IMR-90 (cell line): ENCODE data around the gene CACNA1D. TPM values are rescaled to one million over a fixed set of nuclear protein-coding genes. Genes with fewer than 3 reads are reported as not detected.

Experiments
- ATAC-seq: fragments of 200-7000 bp; cut with Tn5 transposase; 2 replicates; pipeline ENCODE4 v1.9.1; 2020; ENCODE audit warnings: low read depth, mild to moderate bottlenecking, moderate library complexity
- BruUV-seq: library from RNA; stranded (reverse); fragments of 400-500 nt; replicated peaks from 2 replicates; lab custom pipeline; 2021; lab: Mats Ljungman, UMichigan
- CTCF ChIA-PET: fragments of 300-600 bp; formaldehyde crosslinking; extraction: SDS; loops from one replicate; lab custom pipeline; 2021; ENCODE audit warnings: antibody characterized with exemption; lab: Yijun Ruan, JAX
- POLR2A ChIA-PET: fragments of 300-600 bp; sonication (Branson Sonifier 250); formaldehyde crosslinking; loops from one replicate; lab custom pipeline; 2022; ENCODE audit warnings: antibody characterized with exemption; ENCODE audit not compliant: unreplicated experiment; lab: Charles Lee
- DNase-seq: peaks from one replicate; pipeline ENCODE4 v3.0.0; 2013
- H2AFZ ChIP-seq: replicated peaks from 2 replicates; pipeline ENCODE3; 2013; ENCODE audit warnings: low read length, mild to moderate bottlenecking; ENCODE audit not compliant: poor library complexity
- H2AK5ac ChIP-seq: 2 replicates; pipeline ENCODE4 v1.6.1; 2013; ENCODE audit warnings: low read depth, low read length, inconsistent platforms
- H2AK9ac ChIP-seq: replicated peaks from 2 replicates; pipeline ENCODE3; 2013; ENCODE audit warnings: mild to moderate bottlenecking, low read depth, low read length, moderate library complexity; ENCODE audit not compliant: poor library complexity
- H2BK120ac ChIP-seq: 2 replicates; pipeline ENCODE4 v1.6.1; 2013; ENCODE audit warnings: low read depth, low read length, inconsistent platforms
- H2BK15ac ChIP-seq: 3 replicates; pipeline ENCODE4 v1.6.1; 2013; ENCODE audit warnings: low read depth, low read length, inconsistent platforms
- H2BK20ac ChIP-seq: 2 replicates; pipeline ENCODE4 v1.6.1; 2013; ENCODE audit warnings: low read depth, mild to moderate bottlenecking, inconsistent platforms, low read length, moderate library complexity
- H2BK5ac ChIP-seq: 2 replicates; pipeline ENCODE4 v1.6.1; 2013; ENCODE audit warnings: mild to moderate bottlenecking, low read depth, low read length, inconsistent platforms; ENCODE audit not compliant: poor library complexity, severe bottlenecking
- H3K14ac ChIP-seq: replicated peaks from 2 replicates; pipeline ENCODE4 v1.6.1; 2013; ENCODE audit warnings: low read depth, low read length, inconsistent platforms
- H3K18ac ChIP-seq: 2 replicates; pipeline ENCODE4 v1.6.1; 2013; ENCODE audit warnings: low read depth, low read length, control low read depth
- H3K23ac ChIP-seq: 2 replicates; pipeline ENCODE4 v1.6.1; 2013; ENCODE audit warnings: low read depth, low read length, inconsistent platforms
- H3K27ac ChIP-seq: 2 replicates; pipeline ENCODE4 v1.5.1; 2013; ENCODE audit warnings: mild to moderate bottlenecking, control low read depth, low read length; ENCODE audit not compliant: insufficient read depth
- H3K27me3 ChIP-seq: 2 replicates; pipeline ENCODE4 v1.6.1; 2013; ENCODE audit warnings: low read length; ENCODE audit not compliant: control insufficient read depth, insufficient read depth
- H3K36me3 ChIP-seq: 2 replicates; pipeline ENCODE4 v1.6.1; 2013; ENCODE audit warnings: low read length, mixed read lengths; ENCODE audit not compliant: control insufficient read depth, insufficient read depth
- H3K4ac ChIP-seq: 2 replicates; pipeline ENCODE4 v1.6.1; 2013; ENCODE audit warnings: low read depth, low read length, inconsistent platforms
- H3K4me1 ChIP-seq: 2 replicates; pipeline ENCODE4 v1.6.1; 2013; ENCODE audit warnings: low read length, mixed read lengths; ENCODE audit not compliant: control insufficient read depth, insufficient read depth
- H3K4me2 ChIP-seq: 2 replicates; pipeline ENCODE4 v1.6.1; 2013; ENCODE audit warnings: low read depth, mild to moderate bottlenecking, control low read depth, low read length, moderate library complexity
- H3K4me3 ChIP-seq: 2 replicates; pipeline ENCODE4 v1.5.1; 2013; ENCODE audit warnings: low read depth, mild to moderate bottlenecking, control low read depth, low read length, moderate library complexity; ENCODE audit not compliant: insufficient read depth
- H3K56ac ChIP-seq: 2 replicates; pipeline ENCODE4 v1.6.1; 2013; ENCODE audit warnings: low read length, inconsistent platforms; ENCODE audit not compliant: insufficient read depth; ENCODE audit errors: extremely low read depth
- H3K79me1 ChIP-seq, 2 experiments: 2 replicates each; pipeline ENCODE4 v1.6.1; 2013; ENCODE audit warnings: low read length in 2 of 2, inconsistent platforms in 1 of 2, low read depth in 1 of 2
- H3K9ac ChIP-seq: 2 replicates; pipeline ENCODE4 v1.6.1; 2013; ENCODE audit warnings: low read depth, low read length, control low read depth
- H3K9me1 ChIP-seq: 2 replicates; pipeline ENCODE4 v1.6.1; 2013; ENCODE audit warnings: low read length, inconsistent platforms; ENCODE audit not compliant: insufficient read depth
- H3K9me3 ChIP-seq: 2 replicates; pipeline ENCODE4 v1.6.1; 2013; ENCODE audit warnings: low read length; ENCODE audit not compliant: control insufficient read depth, insufficient read depth
- H4K20me1 ChIP-seq: 2 replicates; pipeline ENCODE4 v1.6.1; 2013; ENCODE audit warnings: low read length, inconsistent platforms; ENCODE audit not compliant: insufficient read depth
- H4K5ac ChIP-seq: 2 replicates; pipeline ENCODE4 v1.6.1; 2013; ENCODE audit warnings: mild to moderate bottlenecking, low read depth, low read length, control low read depth
- H4K8ac ChIP-seq, 2 experiments: 2 replicates each; pipeline ENCODE4 v1.6.1; 2013; ENCODE audit warnings: low read depth in 2 of 2, low read length in 2 of 2, control low read depth in 1 of 2, inconsistent platforms in 1 of 2
- H4K91ac ChIP-seq: 2 replicates; pipeline ENCODE4 v1.6.1; 2013; ENCODE audit warnings: low read depth, low read length, inconsistent platforms; ENCODE audit not compliant: insufficient read depth
- BHLHE40 ChIP-seq: fragments of 150-350 bp; IDR thresholded peaks from 2 replicates; pipeline ENCODE4 v1.6.1; 2016; ENCODE audit warnings: mild to moderate bottlenecking, low read depth, low read length
- CEBPB ChIP-seq: IDR thresholded peaks from 2 replicates; pipeline ENCODE4 v1.6.1; 2012; ENCODE audit warnings: low read depth, low read length, improper control_type of control experiment
- CHD1 ChIP-seq: IDR thresholded peaks from 2 replicates; pipeline ENCODE4 v1.6.1; 2012; ENCODE audit warnings: low read depth, low read length, improper control_type of control experiment
- FOS ChIP-seq: fragments of 150-350 bp; IDR thresholded peaks from 2 replicates; pipeline ENCODE4 v1.6.1; 2016; ENCODE audit warnings: low read depth, low read length
- MAFK ChIP-seq: IDR thresholded peaks from 2 replicates; pipeline ENCODE4 v1.6.1; 2012; ENCODE audit warnings: low read depth, low read length, improper control_type of control experiment
- MXI1 ChIP-seq: IDR thresholded peaks from 2 replicates; pipeline ENCODE4 v1.6.1; 2012; ENCODE audit warnings: low read depth, mild to moderate bottlenecking, low read length, moderate library complexity, borderline replicate concordance
- NFE2L2 ChIP-seq: fragments of 150-350 bp; IDR thresholded peaks from 2 replicates; pipeline ENCODE4 v1.6.1; 2016; ENCODE audit warnings: low read depth, mild to moderate bottlenecking, low read length
- POLR2A ChIP-seq: IDR thresholded peaks from 2 replicates; pipeline ENCODE4 v1.6.1; 2012; ENCODE audit warnings: mild to moderate bottlenecking, low read depth, low read length
- RAD21 ChIP-seq: IDR thresholded peaks from 2 replicates; pipeline ENCODE4 v1.6.1; 2012; ENCODE audit warnings: low read length, improper control_type of control experiment
- RFX5 ChIP-seq: IDR thresholded peaks from 2 replicates; pipeline ENCODE4 v1.8.0; 2012; ENCODE audit warnings: low read depth, mild to moderate bottlenecking, low read length, moderate library complexity
- SMC3 ChIP-seq: fragments of 150-350 bp; IDR thresholded peaks from 2 replicates; pipeline ENCODE4 v1.6.1; 2016; ENCODE audit warnings: low read depth, mild to moderate bottlenecking, antibody characterized with exemption, low read length, moderate library complexity
- USF2 ChIP-seq: fragments of 150-350 bp; IDR thresholded peaks from 2 replicates; pipeline ENCODE4 v1.6.1; 2017; ENCODE audit warnings: mild to moderate bottlenecking, antibody characterized with exemption, low read length, low read depth
- WGBS, 2 experiments: methylation state at CpG; one replicate each; pipeline versions ENCODE4 v1.1.5 to v1.1.7; 2013; ENCODE audit warnings: missing lambda C conversion rate in 2 of 2; ENCODE audit not compliant: insufficient read length in 1 of 2; ENCODE audit errors: extremely low coverage in 2 of 2; 5-methylcytosine and 5-hydroxymethylcytosine counted together
- dilution Hi-C: fragments of 300-500 bp; cut with HindIII; formaldehyde crosslinking; loops from one replicate; pipeline ENCODE4 v1.14.3; 2018; ENCODE audit warnings: low sequenced_read_pairs; ENCODE audit not compliant: unreplicated experiment
- in situ Hi-C: fragments of 300-500 bp; cut with MboI; formaldehyde crosslinking; loops from 3 replicates; pipeline ENCODE4 v1.14.3; 2019; ENCODE audit warnings: low sequenced_read_pairs, inconsistent platforms, mixed read lengths
- intact Hi-C: fragments of 100-400 bp; cut with micrococcal nuclease; formaldehyde crosslinking; loops from 2 replicates; pipeline ENCODE4 v1.10.0; 2022
- polyA plus RNA-seq, 3 experiments: library from polyadenylated mRNA; depleted of rRNA; stranded (reverse); fragments of >200 nt; gene quantifications; 2 replicates each; pipeline ENCODE4 v1.2.3, GENCODE V29; 2012; ENCODE audit warnings: low replicate concordance in 1 of 3
- total RNA-seq: library from RNA; depleted of rRNA; stranded (reverse); fragments of >200 nt; gene quantifications from 2 replicates; pipeline ENCODE4 v1.2.3, GENCODE V29; 2012
- TF ChIP-seq, protein P1 (sequence below): fragments of 150-350 bp; IDR thresholded peaks from 2 replicates; pipeline ENCODE4 v1.6.1; 2016; ENCODE audit warnings: low read depth, mild to moderate bottlenecking, low read length, moderate library complexity, borderline replicate concordance
- TF ChIP-seq, protein P2 (sequence below): conservative IDR thresholded peaks from 2 replicates; pipeline ENCODE4 v1.5.1; 2012; ENCODE audit warnings: mild to moderate bottlenecking, low read depth, low read length, improper control_type of control experiment

CACNA1D gene
- total and polyA plus RNA-seq, 2 of the 4 experiments (the other 2 are of a cell fraction) = 0.07 TPM; not detected in 1

DNA sequence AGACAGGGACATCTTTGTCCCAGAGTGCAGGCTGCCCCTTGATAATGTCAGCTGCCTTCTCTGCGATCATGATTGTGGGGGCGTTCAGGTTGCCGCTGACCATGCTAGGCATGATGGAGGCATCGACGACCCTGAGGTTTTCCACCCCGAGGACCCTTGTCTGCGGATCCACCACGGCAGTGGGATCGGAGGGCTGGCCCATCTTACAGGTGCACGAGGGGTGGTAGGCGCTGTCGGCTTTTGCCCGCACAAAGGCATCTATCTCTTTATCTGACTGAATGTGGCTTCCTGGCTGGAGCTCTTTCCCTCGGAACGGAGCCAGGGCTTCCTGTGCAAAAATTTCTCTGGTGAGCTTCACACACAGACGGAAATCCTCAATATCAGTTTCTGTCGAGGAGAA is 323.4 kb downstream of the CACNA1D start:
- Histone ChIP-seq H3K4me1 (no peaks in the 10 kb centered on the region), H2AK9ac (no peak overlapping the region), H3K4me2 (no peak overlapping the region), H3K4me3 (no peak overlapping the region), H2BK120ac (no peak overlapping the region), H3K56ac (no peak overlapping the region), H2AFZ (no peak overlapping the region), H3K27me3 (peaks cover 8% of the 10 kb centered on the region), H2AK5ac (no peak overlapping the region), H3K9ac (no peak overlapping the region), H3K27ac (no peak overlapping the region), H3K18ac (no peak overlapping the region), H2BK5ac (no peak overlapping the region), H3K23ac (no peak overlapping the region), H3K79me1 (no peaks in the 10 kb centered on the region), H3K36me3 (no peaks in the 10 kb centered on the region), H4K91ac (no peak overlapping the region), H3K9me3 (no peaks in the 10 kb centered on the region), H3K4ac (no peak overlapping the region), H2BK20ac (no peak overlapping the region), H3K14ac (no peak overlapping the region), H3K9me1 (no peaks in the 10 kb centered on the region), H2BK15ac (no peak overlapping the region), H4K20me1 (no peaks in the 10 kb centered on the region), H4K8ac (no peak overlapping the region), H4K5ac (no peak overlapping the region)
- in situ Hi-C loops = no loop called here
- DNase-seq (no peak), ATAC-seq (no peak)
- intact Hi-C loops = no loop called here
- TF ChIP-seq SMC3 (no peak), MXI1 (no peak), BHLHE40 (no peak), FOS (no peak), NFE2L2 (no peak), POLR2A (no peak), CEBPB (no peak), RFX5 (no peak), RAD21 (no peak), CHD1 (no peak), USF2 (no peak), MAFK (no peak)
- TF ChIP-seq, protein P1, sequence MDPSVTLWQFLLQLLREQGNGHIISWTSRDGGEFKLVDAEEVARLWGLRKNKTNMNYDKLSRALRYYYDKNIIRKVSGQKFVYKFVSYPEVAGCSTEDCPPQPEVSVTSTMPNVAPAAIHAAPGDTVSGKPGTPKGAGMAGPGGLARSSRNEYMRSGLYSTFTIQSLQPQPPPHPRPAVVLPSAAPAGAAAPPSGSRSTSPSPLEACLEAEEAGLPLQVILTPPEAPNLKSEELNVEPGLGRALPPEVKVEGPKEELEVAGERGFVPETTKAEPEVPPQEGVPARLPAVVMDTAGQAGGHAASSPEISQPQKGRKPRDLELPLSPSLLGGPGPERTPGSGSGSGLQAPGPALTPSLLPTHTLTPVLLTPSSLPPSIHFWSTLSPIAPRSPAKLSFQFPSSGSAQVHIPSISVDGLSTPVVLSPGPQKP = no peak
- TF ChIP-seq, protein P2, sequence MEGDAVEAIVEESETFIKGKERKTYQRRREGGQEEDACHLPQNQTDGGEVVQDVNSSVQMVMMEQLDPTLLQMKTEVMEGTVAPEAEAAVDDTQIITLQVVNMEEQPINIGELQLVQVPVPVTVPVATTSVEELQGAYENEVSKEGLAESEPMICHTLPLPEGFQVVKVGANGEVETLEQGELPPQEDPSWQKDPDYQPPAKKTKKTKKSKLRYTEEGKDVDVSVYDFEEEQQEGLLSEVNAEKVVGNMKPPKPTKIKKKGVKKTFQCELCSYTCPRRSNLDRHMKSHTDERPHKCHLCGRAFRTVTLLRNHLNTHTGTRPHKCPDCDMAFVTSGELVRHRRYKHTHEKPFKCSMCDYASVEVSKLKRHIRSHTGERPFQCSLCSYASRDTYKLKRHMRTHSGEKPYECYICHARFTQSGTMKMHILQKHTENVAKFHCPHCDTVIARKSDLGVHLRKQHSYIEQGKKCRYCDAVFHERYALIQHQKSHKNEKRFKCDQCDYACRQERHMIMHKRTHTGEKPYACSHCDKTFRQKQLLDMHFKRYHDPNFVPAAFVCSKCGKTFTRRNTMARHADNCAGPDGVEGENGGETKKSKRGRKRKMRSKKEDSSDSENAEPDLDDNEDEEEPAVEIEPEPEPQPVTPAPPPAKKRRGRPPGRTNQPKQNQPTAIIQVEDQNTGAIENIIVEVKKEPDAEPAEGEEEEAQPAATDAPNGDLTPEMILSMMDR = no peak
- ChIA-PET CTCF (no interaction called here), POLR2A (no interaction called here)
- WGBS, 2 experiments = 86% methylated on average over 15 of the region's 17 CpGs; no CpG with 5 or more reads in 1 of the 2 experiments
- no TSS peak for BruUV-seq
- dilution Hi-C loops = no loop called here
